Endothelial cell of umbilical vein (primary cell): ENCODE measurements around the gene ABCB6. TPM values are rescaled to one million over a fixed set of nuclear protein-coding genes. Genes with fewer than 3 reads are reported as not detected.

Experiments used
- BruUV-seq: library from RNA; stranded (reverse); fragments of 400-500 nt; replicated peaks from 2 replicates; lab custom pipeline; 2021; lab: Mats Ljungman, UMichigan
- CTCF ChIA-PET: fragments of 300-600, 350-600 bp; sonication (Branson Sonifier 250); formaldehyde crosslinking; loops from one replicate; lab custom pipeline; 2021; ENCODE audit warnings: antibody characterized with exemption, inconsistent platforms; lab: Charles Lee
- POLR2A ChIA-PET: fragments of 300-600, 350-600 bp; sonication (Branson Sonifier 250); formaldehyde crosslinking; loops from one replicate; lab custom pipeline; 2021; ENCODE audit warnings: antibody characterized with exemption, inconsistent platforms; lab: Charles Lee
- DNase-seq: peaks from one replicate; pipeline ENCODE4 v3.0.0-alpha.2; 2011; ENCODE audit warnings: low read depth, low spot score
- FAIRE-seq: peaks from 2 replicates; lab custom pipeline; 2011; peaks lifted over from hg19 to GRCh38; lab: Jason Lieb, UNC
- H2AFZ ChIP-seq: 2 replicates; pipeline ENCODE4 v1.6.0; 2012; ENCODE audit warnings: low read depth, low read length, control low read depth, inconsistent platforms
- H3K27ac ChIP-seq: 2 replicates; pipeline ENCODE4 v1.5.1; 2011; ENCODE audit warnings: low read depth, mild to moderate bottlenecking, control low read depth, low read length, moderate library complexity; ENCODE audit not compliant: insufficient read depth
- H3K27me3 ChIP-seq, 2 experiments: 2 replicates each; pipeline versions ENCODE4 v1.6.0 to v1.6.1; 2011; ENCODE audit warnings: low read length in 2 of 2, mixed read lengths in 1 of 2; ENCODE audit not compliant: control insufficient read depth in 2 of 2, insufficient read depth in 2 of 2
- H3K36me3 ChIP-seq, 2 experiments: 2 replicates in 1 of 2; 3 replicates in 1 of 2; pipeline ENCODE4 v1.5.1; 2011; ENCODE audit warnings: low read length in 2 of 2, mild to moderate bottlenecking in 1 of 2, moderate library complexity in 1 of 2; ENCODE audit not compliant: control insufficient read depth in 2 of 2, insufficient read depth in 2 of 2; ENCODE audit errors: extremely low read depth in 1 of 2
- H3K4me1 ChIP-seq: 3 replicates; pipeline ENCODE4 v1.5.1; 2011; ENCODE audit warnings: mild to moderate bottlenecking, low read length; ENCODE audit not compliant: control insufficient read depth, insufficient read depth; ENCODE audit errors: extremely low read depth
- H3K4me2 ChIP-seq: 2 replicates; pipeline ENCODE4 v1.6.1; 2011; ENCODE audit warnings: low read length, control low read depth, mixed read lengths; ENCODE audit not compliant: insufficient read depth
- H3K4me3 ChIP-seq, 3 experiments: fragments of 200-600 bp in 1 of 3; sonication (generic), shearing (Covaris generic) in 1 of 3; replicated peaks in 1 of 3; 2 replicates each; pipeline ENCODE4 v1.5.1; 2011 to 2016; ENCODE audit warnings: control low read depth in 3 of 3, low read length in 3 of 3, mild to moderate bottlenecking in 2 of 3, inconsistent platforms in 1 of 3, low read depth in 1 of 3, moderate library complexity in 1 of 3; ENCODE audit not compliant: insufficient read depth in 1 of 3
- H3K79me2 ChIP-seq: 2 replicates; pipeline ENCODE4 v1.6.0; 2012; ENCODE audit warnings: low read length, inconsistent platforms; ENCODE audit not compliant: control insufficient read depth, insufficient read depth
- H3K9ac ChIP-seq: replicated peaks from 2 replicates; pipeline ENCODE3; 2011; ENCODE audit warnings: low read length, control low read depth; ENCODE audit not compliant: insufficient read depth; ENCODE audit errors: extremely low read depth
- H3K9me1 ChIP-seq: replicated peaks from 3 replicates; pipeline ENCODE4 v1.6.0; 2011; ENCODE audit warnings: mild to moderate bottlenecking, low read length; ENCODE audit not compliant: control insufficient read depth, insufficient read depth; ENCODE audit errors: extremely low read depth
- H3K9me3 ChIP-seq: replicated peaks from 2 replicates; pipeline ENCODE4 v1.5.1; 2012; ENCODE audit warnings: low read length, inconsistent platforms; ENCODE audit not compliant: control insufficient read depth, insufficient read depth
- H4K20me1 ChIP-seq: replicated peaks from 2 replicates; pipeline ENCODE3; 2011; ENCODE audit warnings: mild to moderate bottlenecking, low read length; ENCODE audit not compliant: control insufficient read depth, insufficient read depth; ENCODE audit errors: extremely low read depth
- CTCF ChIP-seq, 2 donors: IDR thresholded peaks; 1 replicate in 1 of 2; 2 replicates in 1 of 2; pipeline ENCODE4 v1.5.1; 2011; ENCODE audit warnings: low read length in 2 of 2, mild to moderate bottlenecking in 2 of 2, moderate library complexity in 2 of 2, control low read depth in 1 of 2, inconsistent platforms in 1 of 2, low read depth in 1 of 2; ENCODE audit not compliant: insufficient read depth in 1 of 2; ENCODE audit errors: extremely low read depth in 1 of 2
- EZH2 ChIP-seq: IDR thresholded peaks from 2 replicates; pipeline ENCODE4 v1.6.1; 2012; ENCODE audit warnings: borderline replicate concordance, low read depth, mild to moderate bottlenecking, moderate library complexity, low read length, inconsistent platforms; ENCODE audit not compliant: severe bottlenecking
- FOS ChIP-seq: IDR thresholded peaks from 2 replicates; pipeline ENCODE4 v1.6.1; 2011; ENCODE audit warnings: mild to moderate bottlenecking, low read length, moderate library complexity, borderline replicate concordance; ENCODE audit not compliant: insufficient read depth
- GATA2 ChIP-seq: IDR thresholded peaks from 2 replicates; pipeline ENCODE4 v1.7.0; 2011; ENCODE audit warnings: low read depth, mild to moderate bottlenecking, moderate library complexity, mixed read lengths, low read length; ENCODE audit not compliant: insufficient read length, insufficient read depth
- JUN ChIP-seq: IDR thresholded peaks from 2 replicates; pipeline ENCODE4 v1.6.1; 2011; ENCODE audit warnings: borderline replicate concordance, low read depth; ENCODE audit not compliant: insufficient read length, insufficient read depth
- MAX ChIP-seq: IDR thresholded peaks from 2 replicates; pipeline ENCODE4 v1.6.1; 2011; ENCODE audit not compliant: insufficient read depth, insufficient read length
- MYC ChIP-seq: IDR thresholded peaks from one replicate; pipeline ENCODE4 v1.6.1; 2011; ENCODE audit warnings: mild to moderate bottlenecking, low read depth, low read length
- POLR2A ChIP-seq: IDR thresholded peaks from 2 replicates; pipeline ENCODE4 v1.6.1; 2012; ENCODE audit warnings: low read depth, mild to moderate bottlenecking, control low read depth, low read length
- POLR2AphosphoS5 ChIP-seq: IDR thresholded peaks from 2 replicates; pipeline ENCODE4 v1.6.1; 2012; ENCODE audit warnings: low read depth, mild to moderate bottlenecking, control low read depth, low read length, moderate library complexity; ENCODE audit not compliant: insufficient read depth
- dilution Hi-C: fragments of 300-500 bp; cut with MboI; formaldehyde crosslinking; loops from one replicate; pipeline ENCODE4 v1.15.0; 2019; ENCODE audit warnings: low sequenced_read_pairs; ENCODE audit not compliant: extremely low pct_ligation_motif_present
- intact Hi-C: fragments of 100-400 bp; cut with micrococcal nuclease; formaldehyde crosslinking; loops from one replicate; pipeline ENCODE4 v1.10.0; 2022
- polyA plus RNA-seq, 4 experiments: library from polyadenylated mRNA; depleted of rRNA in 3 of 4; stranded (reverse) in 3 of 4; unstranded in 1 of 4; fragments of >200 nt; gene quantifications; 2 replicates each; pipeline versions ENCODE4 v1.2.1 to v1.2.3, GENCODE V29; 2011 to 2012; ENCODE audit warnings: missing spikeins in 1 of 4
- total RNA-seq: library from RNA; stranded (reverse); gene quantifications from 2 replicates; pipeline ENCODE4 v1.2.3, GENCODE V29; 2021

The ABCB6 gene
- total and polyA plus RNA-seq, 2 donors (not counting 3 experiments of a cell fraction or from before 2014, with no cell fraction given) = 25.7 to 32.5 TPM

DNA sequence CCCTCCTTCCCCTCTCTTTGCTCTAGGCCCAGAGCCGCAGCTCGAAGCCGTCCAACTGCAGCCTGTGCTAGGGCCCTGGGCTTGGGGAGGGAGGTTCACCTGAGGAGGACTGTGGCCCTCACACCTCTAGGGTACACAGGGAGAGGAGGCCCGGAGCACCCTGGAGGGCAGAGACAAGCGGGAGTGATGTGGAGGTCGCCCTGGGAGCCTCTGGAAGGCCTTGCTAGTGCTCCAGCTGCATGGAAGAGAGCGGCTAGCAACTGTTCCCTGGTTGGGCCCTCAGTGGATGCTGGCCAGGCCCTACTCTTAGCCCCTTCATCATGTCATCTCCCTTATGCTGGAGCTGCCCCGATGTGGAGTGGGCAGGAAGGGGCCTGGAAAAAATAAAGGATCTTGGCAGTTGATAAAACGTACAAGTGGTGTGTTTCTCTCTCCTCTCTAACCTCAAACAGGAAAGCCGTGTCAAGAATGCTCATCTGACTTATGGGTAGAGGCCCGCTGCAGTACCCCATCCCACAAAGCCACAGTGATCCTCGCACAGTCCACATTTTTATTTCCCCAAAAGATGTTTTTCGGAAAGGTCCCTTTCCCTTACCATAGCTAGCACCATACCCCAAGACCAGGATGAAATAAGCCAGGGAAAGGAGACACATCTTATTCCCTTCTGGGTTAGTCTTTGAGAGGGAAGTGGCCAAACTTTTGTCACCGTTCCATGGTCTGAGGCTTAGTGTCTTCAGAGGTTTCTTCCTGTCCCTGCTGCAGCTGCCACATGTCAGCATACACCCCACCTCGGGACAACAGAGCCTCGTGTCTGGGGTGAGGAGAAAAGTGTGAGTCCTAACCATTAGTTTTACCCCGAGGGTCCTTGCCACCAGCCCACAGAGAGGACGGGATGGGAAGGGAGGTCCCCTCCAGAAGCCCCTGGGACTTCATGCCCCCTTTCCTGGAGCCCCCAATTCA is 9.2 kb downstream of the ABCB6 start:
- FAIRE-seq (no peak), DNase-seq (no peak)
- no peaks in the 10 kb centered on the region for H3K9me3 ChIP-seq
- H3K27me3 ChIP-seq = no peaks in the 10 kb centered on the region
- no peak overlapping the region for H3K27ac ChIP-seq
- no peaks in the 10 kb centered on the region for H3K79me2 ChIP-seq
- ChIA-PET POLR2A (no interaction called here), CTCF (interaction anchor here (1.4 to 1.7 kb wide), 2 partner anchors 46 to 85 kb away, joined by 3 to 6 read pairs; no protein-coding TSS in a partner anchor)
- H2AFZ ChIP-seq = no peak overlapping the region
- no peak overlapping the region for H3K4me3 ChIP-seq
- H3K9me1 ChIP-seq = no peaks in the 10 kb centered on the region
- intact Hi-C loops = no loop called here
- TF ChIP-seq POLR2AphosphoS5 (no peak), EZH2 (no peak), MYC (no peak), CTCF (IDR thresholded peaks at IDR 0.05; ENCODE audit: extremely low read depth in 1 of 2, insufficient read depth in 1 of 2, low read depth in 1 of 2, low read length in 2 of 2) (no peak), FOS (no peak), JUN (no peak), MAX (no peak), GATA2 (no peak), POLR2A (no peak)
- no peak overlapping the region for H3K9ac ChIP-seq
- no peak overlapping the region for H3K4me2 ChIP-seq
- no peaks in the 10 kb centered on the region for H4K20me1 ChIP-seq
- H3K4me1 ChIP-seq = peaks cover 18% of the 10 kb centered on the region
- peaks cover under 1 to 13% of the 10 kb centered on the region in 2 experiments for H3K36me3 ChIP-seq
- dilution Hi-C loops = no loop called here
- BruUV-seq = no TSS peak
